CD4-positive, alpha-beta T cell treated with Interleukin-17A for 4 hours (primary cell): Measurements from ENCODE around the gene LAMC3.

ENCODE experiments used
- DNase-seq: peaks from one replicate; pipeline ENCODE4 v3.0.0-alpha.2; 2020; ENCODE audit warnings: mixed read lengths

Gene LAMC3

DNA sequence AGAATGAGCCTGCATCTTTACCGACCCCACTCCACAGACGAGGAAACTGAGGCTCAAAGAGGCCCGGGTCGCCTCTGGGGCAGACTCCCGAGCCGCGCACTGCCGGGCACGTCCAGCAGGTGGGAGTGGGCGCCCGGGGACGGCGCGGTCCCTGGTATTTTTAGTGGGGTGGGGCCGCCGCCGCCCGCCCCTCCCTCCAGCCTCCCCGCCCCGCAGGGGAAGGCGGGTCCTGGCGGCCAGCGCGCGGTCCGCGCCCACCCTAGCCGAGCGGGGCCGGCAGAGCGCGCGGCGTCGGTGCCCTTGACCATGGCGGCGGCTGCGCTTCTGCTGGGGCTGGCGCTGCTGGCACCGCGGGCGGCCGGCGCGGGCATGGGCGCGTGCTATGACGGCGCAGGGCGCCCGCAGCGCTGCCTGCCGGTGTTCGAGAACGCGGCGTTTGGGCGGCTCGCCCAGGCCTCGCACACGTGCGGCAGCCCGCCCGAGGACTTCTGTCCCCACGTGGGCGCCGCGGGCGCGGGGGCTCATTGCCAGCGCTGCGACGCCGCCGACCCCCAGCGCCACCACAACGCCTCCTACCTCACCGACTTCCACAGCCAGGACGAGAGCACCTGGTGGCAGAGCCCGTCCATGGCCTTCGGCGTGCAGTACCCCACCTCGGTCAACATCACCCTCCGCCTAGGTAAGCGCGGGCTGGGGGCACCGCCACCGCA is at the start of gene LAMC3:
LAMC3 (plus strand) TSS at position 266 of the 710 bp plus-strand sequence; CDS start at position 307, 41 bp downstream.
- DNase-seq, result no peak

DNA sequence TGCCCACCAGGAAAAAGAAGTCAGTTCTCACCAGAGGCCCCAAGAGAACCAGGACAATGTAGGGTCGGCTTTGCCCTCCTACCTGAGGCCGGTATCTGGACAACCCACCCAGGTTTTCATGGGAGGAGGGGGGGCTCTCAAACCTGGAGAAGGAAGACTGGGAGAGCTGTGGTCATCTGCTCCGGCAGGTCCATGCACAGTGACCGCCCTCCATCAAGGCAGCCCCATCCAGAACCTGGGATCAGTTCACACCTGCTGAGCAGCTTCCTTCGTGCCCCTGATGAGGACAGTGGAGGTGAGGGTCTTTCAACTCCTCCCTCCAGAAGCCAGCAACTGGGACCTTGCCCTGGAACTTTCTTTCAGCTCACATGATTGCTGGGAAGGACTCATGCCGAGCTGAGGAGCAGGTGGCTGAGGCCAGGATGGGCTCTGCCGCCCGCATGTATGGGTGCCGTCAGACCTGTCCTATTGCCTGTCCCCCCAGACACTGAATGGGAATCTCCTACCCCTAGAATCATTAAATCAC is 49.1 kb upstream of the LAMC3 start:
- no peak for DNase-seq

DNA sequence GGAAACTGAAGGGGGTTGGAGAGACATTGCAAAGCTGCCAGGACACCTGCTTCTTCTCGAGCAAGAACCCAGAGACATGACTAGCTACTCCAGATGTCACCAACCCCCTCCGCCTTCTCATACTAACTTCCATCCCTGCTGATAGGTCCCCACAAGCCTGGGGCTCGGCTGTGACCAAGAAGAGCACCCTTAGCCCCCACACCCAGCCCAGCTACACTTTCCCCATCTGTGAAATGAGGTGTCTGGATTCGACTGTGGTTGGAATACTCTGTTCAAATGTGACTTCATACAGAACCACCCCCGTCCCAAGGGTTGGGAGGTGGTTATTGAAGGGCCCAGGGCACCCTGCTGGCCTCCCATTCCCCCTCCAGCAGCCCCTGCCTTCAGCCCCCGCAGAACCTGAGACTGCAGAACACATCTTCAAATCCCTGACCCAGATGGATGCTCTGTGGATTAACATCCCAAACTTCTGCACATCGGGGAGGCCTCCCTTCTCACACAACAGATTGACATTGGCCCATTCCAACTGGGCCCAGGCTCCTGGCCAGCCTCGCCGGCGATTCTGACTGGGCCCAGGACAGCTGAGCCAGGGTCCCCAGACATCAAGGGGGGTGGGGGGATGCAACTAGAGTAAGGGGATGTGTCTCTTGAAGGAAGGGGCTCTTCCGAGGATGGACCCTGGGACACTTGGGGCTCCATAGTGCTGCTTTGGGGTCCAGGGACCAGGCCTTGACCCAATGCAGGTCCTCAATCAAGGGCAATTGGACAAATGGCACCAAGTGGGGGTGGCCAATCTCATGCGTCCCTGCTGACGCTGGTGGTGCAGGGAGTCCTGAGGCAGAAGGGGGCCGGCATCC is 48.2 kb upstream of the LAMC3 start:
- no peak for DNase-seq

DNA sequence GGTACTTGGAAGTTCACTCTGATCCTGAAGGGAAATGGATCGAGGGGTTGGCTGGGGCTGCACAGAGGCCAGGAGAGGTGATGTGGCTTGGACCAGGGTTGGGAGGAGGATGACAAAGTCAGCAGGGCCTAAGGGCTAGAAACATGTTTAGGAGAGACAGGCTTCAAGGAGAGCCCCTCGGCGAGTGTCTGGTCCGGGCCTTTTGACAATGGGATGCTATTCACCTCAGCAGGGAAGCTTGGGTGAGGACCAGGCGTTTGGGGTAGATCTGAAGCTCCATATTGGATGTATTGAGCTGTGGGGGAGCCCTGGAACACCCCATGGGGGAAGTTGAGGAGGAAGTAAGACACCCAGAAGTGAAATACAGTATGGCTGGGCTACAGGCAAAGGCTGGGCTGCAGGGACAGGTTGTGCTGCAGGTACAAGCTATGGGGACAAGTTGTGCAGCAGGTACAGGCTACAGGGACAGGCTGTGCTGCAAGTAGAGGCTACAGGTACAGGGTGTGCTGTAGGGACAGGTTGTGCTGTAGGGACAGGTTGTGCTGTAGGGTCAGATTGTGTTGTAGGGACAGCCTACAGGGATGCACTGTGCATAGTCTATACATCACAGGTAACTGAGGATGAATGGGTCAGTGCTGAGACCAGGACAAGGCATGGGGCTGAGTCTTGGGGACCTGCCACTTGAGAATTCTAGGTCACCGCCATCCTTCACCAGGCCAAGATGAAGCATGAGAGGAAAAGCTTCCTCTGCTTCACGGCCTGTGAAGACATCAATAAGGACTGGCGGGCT is 47.3 kb upstream of the LAMC3 start:
- DNase-seq, result no peak

DNA sequence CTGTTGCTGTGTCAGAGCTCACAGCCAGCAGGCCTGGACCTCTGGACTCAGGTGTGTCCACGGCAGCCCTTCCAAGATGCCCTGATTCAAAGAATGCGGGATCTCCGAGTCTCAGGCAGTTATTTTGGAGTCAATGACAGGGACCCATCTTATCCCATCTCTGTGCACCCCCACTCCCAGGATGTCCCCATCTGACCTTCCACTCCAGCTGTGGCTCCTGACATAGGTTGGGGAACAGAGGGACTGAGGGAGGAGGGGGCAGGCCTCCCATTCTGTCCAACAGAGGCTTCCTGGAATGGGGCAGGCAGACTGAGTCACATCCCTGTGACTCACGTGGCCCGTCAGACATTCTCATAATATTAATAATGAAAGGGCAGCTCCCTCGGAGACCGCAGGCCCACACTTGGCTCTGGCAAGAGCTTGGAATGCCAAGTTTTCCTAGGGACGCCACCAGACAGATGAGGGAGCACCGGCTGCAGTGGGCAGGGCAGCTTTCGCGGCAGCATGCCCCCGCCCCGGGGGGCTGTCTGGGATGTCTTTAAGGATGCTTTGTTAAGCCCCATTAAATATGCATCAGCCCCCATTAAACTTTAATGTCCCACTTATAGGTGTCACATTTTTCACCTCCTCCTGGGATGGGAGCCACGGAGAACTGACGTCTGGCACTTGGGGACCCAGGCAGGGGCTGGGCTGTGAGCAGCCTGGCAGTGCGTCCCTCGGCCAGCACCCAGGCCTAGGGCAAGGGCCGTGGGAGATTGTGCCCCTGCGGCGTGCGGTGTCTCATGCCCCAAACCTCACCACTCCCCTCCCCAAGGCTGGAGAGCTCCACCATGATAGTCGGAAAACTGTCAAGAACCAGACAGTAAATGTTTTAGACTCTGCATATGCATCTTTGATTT is 46.3 kb upstream of the LAMC3 start:
- no peak for DNase-seq

DNA sequence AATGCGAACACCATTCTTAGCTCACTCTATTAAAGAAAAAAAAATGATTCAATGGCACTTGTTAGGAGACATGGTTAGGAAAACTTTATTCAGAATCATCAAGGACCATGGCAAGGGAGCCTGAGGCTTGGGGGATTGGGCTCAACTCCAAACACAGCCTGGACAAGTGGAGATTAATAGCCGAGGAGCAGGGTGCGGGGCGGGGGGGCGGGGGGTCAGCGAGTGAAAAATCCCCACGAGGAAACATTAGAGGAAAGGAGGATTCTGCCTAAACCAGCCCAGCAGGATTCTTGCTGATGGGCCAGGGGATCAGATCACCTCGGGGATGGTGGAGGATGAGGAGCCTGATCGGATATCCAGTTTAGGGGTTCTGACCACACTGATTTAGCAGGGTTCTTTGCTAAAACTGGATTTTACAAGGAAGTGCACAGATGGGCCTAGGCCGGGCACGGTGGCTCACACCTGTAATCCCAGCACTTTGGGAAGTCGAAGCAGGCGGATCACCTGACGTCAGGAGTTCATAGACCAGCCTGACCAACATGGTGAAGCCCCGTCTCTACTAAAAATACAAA is 45.6 kb upstream of the LAMC3 start:
- no peak for DNase-seq

DNA sequence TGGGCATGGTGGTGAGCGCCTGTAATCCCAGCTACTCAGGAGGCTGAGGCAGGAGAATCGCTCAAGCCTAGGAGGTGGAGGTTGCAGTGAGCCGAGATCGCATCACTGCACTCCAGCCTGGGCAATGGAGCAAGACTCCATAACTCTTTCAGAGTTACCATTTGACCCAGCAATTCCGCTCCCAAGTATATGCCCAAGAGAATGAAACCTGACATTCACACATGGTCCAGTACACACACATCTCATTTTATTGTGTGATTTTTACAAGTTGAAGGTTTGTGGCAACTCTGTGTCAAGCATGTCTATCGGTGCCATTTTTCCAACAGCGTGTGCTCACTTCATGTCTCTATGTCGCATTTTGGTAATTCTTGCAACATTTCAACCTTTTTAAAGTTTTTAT is 45.1 kb upstream of the LAMC3 start:
- DNase-seq, result no peak

DNA sequence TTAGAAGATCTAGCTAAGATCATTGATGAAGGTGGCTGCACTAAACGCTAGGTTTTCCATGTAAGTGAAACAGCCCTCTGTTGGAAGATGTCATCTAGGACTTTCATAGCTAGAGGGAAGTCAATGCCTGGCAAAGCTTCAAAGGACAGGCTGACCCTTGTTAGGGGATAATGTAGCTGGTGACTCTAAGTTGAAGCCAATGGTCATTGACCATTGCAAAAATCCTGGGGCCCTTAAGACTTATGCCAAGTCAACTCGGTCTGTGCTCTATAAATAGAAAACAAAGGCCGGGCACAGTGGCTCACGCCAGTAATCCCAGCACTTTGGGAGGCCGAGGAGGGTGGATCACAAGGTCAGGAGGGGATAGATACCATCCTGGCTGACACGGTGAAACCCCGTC is 43.3 kb upstream of the LAMC3 start:
- no peak for DNase-seq

DNA sequence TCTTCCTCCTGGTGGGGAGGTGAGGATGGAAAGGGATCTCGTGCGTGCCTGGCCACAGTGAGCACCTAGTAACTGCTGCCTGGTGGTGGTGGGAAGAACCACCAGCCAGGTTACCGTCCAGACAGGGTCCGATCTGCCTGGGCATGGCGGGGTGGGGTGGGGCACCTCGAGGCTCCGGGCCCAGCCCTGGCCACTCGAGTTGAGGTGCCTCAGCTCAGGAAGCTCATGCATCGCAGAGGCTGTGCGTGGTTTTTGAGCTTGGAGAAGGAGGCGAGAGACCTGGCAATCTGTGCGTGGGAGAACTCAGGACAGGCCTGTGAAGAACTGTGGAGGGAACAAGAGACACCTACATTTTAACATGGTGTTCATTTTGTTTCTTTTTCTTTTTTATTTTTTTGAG is 38.9 kb upstream of the LAMC3 start:
- no peak for DNase-seq

DNA sequence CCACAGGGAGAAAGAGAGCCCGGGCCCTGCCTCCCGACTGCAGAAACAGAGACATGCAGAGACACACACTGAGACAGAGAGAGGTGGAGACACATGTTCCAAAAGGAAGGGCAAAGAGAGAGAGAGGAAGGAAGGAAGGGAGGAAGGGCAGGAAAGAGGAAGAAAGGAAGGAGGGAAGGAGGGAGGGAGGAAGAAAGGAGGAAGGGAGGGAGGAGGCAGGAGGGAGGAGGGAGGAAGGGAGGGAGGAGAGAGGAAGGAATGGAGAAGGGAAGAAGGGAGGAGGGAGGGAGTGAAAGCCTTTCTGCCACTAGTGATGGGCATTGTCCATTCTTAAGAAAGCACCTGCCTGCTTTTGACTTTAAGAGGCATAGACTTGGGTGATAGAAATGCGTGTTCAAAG is 38.1 kb upstream of the LAMC3 start:
- no peak for DNase-seq

DNA sequence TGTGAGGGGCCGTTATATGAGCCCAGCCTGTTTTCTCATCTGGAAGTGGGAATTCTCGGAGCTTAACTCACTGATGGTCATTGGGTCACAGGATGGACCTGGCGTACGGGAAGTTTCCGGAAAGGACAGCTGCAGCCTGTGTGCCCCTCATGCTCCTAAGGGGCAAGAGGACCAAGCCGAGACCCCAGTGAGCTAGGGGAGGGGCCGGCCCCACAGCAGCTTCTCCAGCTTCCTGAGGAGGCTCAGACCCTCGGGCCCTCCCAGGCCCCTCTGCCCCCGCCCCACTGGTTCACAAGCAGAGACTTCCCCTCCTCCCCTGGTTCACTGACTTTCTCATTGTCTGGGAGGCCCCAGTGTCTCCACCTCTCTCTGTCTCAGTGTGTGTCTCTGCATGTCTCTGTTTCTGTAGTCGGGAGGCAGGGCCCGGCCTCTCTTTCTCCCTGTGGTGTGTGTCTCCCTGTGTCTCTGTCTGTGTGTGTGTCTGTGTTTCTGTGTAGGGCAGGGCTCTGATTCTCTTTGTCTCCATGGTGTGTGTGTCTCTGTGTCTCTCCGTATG is 37.6 kb upstream of the LAMC3 start:
- DNase-seq, result no peak

DNA sequence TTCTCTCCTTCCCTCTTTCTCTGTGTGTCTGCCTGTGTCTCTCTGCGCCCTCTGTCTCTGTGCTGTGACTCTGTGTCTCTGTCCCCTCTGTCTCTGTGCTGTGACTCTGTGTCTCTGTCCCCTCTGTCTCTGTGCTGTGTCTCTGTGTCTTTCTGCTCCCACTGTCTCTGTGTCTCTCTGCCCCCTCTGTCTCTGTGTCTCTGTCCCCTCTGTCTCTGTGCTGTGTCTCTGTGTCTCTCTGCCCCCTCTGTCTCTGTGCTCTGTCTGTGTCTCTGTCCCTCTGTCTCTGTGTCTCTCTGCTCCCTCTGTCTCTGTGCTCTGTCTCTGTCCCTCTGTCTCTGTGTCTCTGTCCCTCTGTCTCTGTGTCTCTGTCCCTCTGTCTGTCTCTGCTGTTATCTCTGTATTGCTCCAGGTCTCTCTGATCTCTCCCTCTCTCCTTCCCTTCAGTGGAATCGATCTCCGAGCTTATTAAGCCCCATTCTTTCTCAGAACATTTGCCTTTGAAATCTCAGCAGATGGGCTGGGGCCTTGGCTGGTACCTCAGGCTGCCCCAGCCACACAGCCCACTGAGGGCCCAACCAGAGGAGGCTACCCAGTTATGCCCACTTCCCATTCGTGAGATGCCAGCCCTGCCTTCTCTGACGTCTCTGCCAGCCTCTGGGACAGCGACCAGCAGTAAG is 36.6 kb upstream of the LAMC3 start:
- no peak for DNase-seq

DNA sequence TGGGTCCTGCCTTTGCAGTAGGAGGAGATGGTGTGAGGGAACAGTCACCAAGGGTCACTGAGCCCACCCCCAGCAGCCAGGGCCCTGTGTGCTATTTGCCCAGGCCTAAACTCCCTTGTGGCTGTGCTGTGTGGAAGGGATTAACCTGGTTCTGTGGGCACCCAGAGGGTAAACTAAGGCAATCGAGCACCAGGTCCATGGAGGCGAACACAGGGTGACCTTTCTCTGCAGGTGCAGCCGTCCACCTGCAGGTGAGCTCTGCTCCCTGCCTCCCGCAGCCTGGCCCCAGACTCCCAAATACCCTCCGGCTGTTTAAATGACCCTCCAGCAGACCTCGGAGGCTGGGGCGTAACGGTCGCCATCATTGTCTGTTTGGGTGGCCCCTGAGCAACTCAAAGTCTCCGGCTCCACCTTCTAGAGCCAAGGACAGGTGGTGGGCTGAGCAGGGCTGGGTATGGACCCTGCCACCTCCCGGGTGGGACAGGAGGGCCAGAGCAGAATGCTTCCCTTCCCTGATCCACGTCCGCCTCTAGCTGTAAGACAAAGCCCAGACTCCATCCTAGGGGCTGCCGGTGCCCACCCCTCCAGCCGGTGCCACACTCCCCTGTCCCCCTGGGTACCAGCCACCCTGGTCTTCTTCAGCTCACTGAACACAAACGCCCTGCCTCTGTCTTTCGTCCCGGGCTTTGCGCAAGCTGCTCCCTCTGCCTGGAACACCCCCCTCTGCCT is 35.9 kb upstream of the LAMC3 start:
- DNase-seq, result no peak

DNA sequence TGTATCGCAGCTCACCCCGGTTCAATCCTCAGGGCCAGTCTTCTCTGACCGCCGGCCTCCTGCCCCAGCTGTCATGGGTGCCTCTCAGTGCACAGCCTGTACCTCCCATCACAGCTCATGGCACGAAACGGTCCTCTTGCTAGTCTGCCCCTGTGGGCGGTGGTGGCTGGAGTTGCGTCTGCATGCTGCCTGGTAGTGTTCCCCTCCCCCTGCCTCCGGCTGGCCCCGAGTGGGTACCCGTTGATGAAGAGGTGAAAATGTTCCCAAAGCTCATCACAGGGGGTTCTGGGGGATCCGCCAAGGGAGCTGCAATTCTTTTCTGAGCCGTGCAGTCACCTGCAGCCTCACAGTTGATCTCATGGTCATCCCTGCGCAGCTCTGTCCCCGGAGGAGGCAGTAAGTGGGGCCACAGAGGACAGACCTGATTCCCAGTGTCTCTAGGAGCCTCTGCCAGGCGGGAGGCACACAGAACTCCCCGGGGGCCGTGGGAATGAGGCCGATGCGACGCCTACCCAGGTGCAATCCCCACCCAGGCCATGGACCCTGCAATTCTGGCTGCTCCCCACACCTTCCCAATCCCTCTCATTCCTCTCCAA is 35.2 kb upstream of the LAMC3 start:
- DNase-seq, result no peak

DNA sequence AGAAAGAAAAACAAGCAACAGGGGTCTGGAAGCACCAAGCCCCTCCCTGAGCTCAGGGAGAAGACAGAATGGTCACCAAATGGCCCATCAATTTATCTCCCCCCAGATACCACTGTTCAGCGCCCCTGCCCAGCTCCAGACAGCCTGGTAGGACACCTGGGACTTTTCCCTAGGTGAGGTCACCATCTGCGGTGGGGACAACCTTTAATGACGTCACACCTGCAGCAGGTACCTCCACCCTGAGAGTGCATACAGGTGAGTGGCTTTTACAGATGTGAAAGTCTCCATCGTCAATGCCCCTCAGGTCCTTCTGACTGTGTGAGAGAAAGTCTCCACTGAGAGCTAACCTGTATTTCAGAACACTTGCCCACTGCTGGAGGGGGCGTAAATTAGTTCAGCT is 34.3 kb upstream of the LAMC3 start:
- DNase-seq, result no peak

DNA sequence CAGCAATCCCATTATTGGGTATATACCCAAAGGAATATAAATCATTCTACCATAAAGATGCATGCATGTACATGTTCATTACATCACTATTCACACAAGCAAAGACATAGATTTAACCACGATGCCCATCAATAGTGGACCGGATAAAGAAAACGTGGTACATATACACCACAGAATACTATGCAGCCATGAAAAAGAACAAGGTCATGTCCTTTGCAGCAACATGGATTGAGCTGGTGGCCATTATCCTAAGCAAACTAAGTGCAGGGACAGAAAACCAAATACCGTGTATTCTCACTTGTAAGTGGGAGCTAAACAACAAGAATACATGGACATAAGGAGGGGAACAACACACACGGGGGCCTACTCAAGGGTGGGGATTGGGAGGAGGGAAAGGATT is 33.8 kb upstream of the LAMC3 start:
- DNase-seq, result no peak

DNA sequence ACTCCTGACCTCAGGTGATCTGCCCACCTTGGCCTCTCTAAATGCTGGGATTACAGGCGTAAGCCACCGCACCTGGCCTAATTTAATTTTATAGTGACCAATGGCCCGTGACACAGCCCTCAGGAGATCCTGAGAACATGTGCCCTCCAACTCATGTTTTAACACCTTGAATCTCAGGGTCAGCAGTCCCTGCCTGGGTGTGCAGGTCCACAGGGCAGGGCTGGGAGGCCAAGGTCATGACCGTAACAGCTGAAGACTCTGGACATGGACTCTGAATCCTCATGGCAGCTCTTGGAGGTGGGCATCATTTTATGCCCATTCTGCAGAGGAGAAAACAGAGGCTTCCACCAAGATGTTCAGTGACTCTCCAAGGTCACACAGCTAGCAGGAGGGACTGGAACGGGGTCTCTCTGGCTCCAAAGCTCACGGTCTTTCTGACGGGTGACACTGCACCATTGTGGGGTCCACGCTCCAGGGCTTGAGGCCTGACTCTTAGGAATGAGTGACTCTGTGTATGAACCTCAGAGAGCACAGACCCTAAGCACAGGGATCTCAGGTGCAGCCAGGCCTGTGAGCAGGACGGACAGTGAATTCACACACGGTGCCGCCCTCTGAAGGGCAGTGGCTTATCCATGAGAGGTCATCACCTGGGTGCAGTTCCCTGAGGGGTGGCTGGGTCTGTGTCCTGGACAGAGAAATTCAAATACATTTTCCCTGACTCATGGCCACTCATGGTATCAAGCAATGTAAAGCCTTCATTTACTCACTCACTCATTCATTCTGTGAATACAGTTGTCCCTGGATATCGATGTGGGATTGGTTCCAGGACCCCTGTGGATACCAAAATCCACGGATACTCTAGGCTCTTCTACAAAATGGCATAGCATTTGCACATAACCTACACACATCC is 32.8 kb upstream of the LAMC3 start:
- DNase-seq, result no peak

DNA sequence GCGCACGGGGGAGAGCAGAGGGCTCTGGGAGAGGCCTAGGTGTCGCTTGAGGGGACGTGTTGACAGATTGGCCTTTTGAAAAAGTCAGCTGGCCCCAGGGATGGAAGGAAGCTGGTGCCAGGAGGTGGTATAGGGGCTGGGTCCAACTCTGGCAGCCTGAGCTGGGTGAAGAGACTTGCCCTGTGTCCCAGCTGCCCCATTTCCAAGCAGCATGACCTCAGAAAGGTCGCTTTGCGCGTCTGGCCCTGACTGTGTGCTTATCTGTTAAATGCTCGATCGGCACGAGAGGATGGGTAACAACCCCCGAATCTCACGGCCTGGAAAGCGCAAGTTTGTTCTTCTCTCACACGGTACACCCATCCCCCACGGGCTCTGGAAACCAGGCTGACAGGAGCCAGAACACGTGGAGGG is 31.2 kb upstream of the LAMC3 start:
- no peak for DNase-seq
